Kasumi-1 (cell line): ENCODE measurements around the gene CDNF.
"Not testable (repeated sequence)": the region's sequence is repeated elsewhere in the genome, so short reads cannot be mapped to it uniquely, and the experiment has no call there.

Source experiments
- DNase-seq, 2 experiments: peaks; one replicate each; lab custom pipeline; 2025; lab: John Stamatoyannopoulos, UW

CDNF gene

DNA sequence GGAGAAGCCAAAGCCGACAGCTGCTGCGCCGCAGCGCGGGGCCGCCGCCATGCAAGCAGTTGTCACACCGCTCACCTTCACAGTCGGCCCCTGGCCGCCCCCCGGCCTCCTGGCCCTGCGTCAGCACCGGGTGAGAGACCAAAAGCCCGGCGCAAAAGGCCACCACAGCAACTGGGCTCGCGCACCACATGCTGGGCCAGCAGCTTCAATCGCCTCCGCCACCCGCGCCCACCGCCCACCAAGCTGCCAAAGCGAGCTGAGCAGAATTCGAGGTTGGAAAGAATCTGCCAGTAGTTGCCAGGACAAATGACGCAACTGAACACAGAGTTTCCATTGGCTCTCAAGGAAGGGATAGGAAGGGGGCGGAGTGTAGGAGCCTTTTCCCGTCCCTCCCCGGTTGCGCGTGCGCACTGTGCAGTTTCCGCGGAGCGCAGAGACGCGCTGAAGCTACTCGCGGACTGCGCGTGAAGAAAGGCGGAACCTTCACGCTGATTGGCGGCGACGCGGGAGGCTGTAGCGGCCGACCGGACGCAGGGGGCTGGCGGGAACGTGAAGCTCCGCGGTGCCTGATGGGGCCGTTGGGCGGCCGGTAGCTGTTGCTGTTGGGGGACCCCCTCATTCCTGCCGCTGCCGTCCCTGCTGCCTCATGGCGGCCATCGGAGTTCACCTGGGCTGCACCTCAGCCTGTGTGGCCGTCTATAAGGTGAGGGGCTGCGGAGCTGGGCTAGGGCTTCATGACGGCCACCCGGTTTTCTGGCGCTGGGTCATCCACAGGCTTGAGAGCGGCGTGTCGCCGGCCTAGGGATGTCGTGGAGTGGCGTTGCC lies at the start of gene CDNF, which contains the start of the genes HSPA14 and MSANTD7:
TSS of gene CDNF (minus strand) at position 281 of the 825 bp plus-strand sequence. CDS start at position 190, 91 bp downstream.
TSS of gene HSPA14 (plus strand) at position 550 of the 825 bp plus-strand sequence. CDS start at position 647, 97 bp downstream.
TSS of gene MSANTD7 (plus strand) at position 550 of the 825 bp plus-strand sequence. CDS start 3,979 bp downstream, outside the sequence.
- DNase-seq: peak; percentile 100

DNA sequence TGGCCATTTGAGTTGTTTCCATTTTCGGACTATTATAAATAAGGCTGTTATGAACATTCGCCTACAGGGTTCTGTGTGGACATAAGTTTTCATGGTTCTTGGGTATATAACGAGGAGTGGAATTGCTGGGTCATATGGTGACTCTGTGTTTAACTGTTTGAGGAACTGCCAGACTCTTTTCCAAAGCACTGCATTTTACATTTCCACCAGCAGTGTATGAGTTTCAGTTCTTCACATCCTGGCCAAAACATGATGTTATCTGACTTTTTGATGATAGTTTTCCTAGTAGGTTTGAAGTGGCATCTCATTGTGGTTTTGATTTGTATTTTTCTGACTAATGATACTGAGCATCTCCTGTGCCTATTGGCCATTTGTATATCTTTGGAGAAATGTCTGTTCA lies 46.2 kb upstream of the CDNF start:
- DNase-seq: peak in 1 of 2 experiments; percentile 27

DNA sequence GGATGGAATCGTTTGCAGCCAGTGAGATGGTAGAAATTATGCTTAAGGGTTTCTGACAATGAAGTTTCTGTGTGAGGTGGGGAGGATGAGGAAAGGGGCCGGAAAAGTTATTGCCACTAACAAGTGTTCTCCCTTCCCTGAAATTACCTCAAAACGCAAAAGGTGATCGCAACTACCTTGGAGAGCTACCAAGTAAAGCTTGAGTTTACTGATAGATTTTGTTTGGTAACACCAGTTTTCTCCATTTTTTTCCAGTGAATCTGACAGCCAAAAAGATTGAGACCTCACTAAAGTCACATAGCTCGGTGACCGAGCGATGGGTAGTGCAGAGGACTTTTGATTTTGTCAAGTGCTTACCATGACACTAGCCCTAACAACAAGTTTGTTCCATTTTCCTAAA lies 42.4 kb upstream of the CDNF start:
- peak in 1 of 2 experiments; percentile 58 for DNase-seq

DNA sequence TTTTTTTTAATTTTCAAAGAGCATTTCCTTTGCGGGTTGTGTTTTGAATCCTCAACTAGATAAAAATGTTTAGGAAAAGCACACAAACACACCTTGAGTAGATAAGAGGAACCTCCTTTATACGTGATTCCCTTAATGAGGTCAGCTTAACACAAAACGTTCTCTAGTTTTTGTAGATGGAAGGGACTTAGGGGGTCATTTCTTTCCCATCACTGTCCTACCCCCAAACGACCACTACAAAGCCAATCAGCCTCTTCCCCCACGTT lies 42.0 kb upstream of the CDNF start:
- peak; percentile 44 to 58 for DNase-seq

DNA sequence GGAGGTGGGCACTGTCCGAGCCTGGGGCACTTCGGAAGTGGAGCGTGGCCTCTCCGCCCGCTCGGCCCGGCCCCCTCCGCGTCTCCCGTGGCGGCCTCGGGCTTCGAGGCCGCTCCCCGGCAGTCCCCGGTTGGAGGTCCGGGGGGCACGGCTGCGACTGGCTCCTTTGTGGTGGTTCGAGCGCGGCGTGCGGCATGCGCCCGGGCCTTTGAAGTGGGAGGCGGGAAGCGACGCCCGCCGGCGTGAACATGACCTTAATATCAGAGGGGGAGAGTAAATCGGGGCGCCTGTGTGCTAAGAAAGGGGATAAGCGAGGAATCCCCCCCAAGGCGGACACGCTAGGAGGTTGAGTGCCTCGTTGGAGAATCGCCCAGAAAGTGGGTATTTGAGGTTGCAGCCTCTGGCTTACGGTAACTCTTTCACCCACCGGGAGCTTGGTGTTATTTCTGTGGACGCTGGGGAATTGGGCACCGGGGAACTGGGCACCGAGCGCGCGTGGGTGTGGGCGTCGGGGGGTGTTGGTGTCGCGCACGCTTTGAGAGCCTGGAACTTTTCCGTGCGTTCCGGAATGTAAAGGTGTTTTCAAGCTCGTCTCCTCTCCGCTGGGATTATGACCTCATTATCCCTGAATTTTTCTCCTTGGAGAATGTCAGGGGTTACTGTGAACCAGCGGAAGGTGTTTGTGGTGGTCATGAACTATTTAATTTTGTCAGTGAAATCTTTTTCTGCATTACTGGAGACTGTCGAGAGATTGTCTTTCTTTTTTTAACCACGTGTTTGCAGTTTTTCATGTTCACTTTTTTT lies 41.5 kb upstream of the CDNF start:
- DNase-seq: peak; percentile 27 to 43

DNA sequence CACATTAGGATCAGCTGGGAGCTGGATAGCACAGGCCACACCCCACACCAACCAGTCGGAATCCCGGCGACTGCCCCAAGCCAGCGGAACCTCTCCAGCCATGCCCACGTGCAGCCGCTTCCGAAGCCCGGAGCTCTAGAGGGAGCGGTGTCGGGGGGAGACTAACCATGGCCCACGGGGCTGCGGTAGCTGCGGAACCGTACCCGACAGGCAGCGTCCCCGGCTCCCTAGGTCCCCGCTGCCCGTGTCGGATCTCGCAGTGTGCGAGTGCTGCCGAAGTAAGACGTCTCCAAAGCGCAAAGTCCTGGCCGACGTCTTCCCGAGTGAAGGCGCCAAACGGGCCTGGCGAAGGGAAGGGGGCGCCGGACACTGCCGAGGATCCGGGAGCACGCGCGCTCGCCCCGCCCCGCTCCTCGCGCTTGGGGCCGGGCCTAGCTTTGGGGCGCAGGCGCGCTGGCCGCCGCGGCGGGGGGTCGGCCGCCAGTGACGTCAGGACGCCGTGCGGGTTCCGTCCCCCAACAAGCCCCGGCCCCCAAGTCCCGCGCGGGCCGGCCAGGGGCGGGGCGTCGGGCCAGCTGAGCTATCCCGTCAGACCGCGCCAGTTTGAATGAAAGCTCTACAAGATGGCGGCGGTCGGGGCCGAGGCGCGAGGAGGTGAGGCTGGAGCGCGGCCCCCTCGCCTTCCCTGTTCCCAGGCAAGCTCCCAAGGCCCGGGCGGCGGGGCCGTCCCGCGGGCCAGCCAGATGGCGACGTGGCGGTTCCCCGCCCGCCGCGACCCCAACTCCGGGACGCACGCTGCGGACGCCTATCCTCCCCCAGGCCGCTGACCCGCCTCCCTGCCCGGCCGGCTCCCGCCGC lies 40.7 kb upstream of the CDNF start, which contains the start of gene SUV39H2:
TSS of gene SUV39H2 (plus strand) at position 601 of the 858 bp plus-strand sequence. CDS start at position 624, 23 bp downstream.
- peak; percentile 92 to 96 for DNase-seq

DNA sequence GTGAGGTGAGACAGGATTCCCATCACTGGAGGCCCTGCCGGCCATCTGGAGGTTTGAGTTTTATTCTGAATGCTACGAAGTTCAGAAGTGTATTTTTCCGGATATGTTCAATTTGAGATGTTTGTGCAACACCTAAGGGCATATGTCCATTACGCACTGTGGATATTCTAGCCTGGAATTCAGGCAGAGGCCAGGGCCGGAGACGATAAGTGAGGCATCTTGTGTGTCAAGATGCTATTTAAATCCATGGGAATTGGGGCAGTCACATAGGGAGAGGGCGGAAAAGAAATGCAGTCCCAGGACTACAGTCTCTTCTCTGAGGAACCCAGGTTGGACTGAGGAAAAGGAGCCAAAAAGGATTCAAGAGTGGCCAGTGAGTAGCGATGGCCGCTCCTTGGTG lies 38.9 kb upstream of the CDNF start:
- DNase-seq: no peak

DNA sequence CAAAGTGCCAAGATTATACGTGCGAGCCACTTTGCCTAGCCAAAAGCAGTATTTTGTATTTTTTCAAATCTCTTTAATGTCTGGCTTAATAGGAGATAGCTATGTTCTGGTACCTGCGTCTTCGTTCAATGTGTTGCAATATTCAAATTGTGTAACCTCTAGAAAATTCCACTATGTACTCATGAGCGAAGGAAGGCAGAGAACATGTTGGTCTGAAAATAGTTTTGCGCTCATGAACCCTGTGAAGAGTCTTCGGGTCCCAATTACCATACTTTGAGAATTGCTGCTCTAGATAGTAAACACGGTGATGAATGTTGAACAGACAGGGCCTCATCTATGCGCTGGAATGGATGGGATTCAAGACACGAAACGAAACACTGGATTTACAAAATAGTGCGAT lies 38.1 kb upstream of the CDNF start:
- no peak for DNase-seq

DNA sequence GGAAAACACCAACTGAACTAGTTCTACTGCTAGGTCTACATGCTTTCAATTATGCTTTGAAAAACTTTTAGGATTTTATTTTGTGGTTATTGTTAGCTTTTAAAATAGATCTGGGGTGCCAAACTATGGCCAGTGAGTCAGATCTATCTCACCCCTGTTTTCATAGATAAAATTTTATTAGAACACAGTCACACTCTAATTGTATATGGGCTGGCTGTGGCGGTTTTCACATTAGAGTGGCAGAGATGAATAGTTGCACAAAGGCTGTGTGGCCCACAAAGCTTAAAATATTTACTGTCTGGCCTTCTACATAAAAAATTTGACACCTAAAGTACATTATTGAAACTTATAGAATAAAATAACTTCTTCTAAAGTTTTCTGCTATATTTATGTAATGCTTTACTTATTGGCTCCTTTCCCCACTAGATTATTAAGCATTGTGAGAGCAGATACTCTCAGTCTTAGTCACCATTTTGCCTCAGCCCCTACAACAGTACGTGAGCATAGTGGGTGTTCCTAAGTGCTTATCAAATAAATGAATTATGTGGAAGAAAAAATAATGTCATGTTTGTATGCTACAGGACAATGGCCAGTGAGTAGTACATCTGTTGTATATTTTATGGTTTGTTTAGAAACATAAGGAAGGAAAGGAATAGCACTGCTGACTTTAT lies 35.4 kb upstream of the CDNF start:
- DNase-seq: no peak

DNA sequence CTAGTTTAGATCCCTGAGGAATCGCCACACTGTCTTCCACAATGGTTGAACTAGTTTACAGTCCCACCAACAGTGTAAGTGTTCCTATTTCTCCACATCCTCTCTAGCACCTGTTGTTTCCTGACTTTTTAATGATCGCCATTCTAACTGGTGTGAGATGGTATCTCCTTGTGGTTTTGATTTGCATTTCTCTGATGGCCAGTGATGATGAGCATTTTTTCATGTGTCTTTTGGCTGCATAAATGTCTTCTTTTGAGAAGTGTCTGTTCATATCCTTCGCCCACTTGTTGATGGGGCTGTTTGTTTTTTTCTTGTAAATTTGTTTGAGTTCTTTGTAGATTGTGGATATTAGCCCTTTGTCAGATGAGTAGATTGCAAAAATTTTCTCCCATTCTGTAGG lies 27.0 kb upstream of the CDNF start:
- not testable (repeated sequence) for DNase-seq

DNA sequence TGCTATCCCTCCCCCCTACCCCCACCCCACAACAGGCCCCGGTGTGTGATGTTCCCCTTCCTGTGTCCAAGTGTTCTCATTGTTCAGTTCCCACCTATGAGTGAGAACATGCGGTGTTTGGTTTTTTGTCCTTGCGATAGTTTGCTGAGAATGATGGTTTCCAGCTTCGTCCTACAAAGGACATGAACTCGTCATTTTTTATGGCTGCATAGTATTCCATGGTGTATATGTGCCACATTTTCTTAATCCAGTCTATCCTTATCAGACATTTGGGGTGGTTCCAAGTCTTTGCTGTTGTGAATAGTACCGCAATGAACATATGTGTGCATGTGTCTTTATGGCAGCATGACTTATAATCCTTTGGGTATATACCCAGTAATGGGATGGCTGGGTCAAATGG lies 26.6 kb upstream of the CDNF start:
- DNase-seq: not testable (repeated sequence)

DNA sequence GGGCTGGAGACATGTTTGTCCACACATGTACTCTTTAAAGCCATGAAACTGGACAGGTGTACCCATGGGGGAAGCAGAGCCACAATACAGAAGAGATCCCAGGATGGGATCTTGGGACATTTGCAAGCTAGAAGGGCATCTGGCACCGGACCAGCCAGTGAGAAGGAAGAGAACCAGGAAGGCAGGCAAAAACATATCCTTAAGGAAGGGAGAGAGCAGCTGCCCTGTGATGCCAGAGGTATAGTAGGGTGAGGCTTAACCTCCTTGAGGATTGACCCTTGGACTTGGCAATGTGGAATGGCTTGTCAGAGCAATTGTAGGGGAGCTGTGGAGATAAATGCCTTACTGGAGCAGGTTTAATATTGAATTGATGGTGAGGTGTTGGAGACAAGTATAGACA lies 23.0 kb upstream of the CDNF start:
- no peak for DNase-seq

DNA sequence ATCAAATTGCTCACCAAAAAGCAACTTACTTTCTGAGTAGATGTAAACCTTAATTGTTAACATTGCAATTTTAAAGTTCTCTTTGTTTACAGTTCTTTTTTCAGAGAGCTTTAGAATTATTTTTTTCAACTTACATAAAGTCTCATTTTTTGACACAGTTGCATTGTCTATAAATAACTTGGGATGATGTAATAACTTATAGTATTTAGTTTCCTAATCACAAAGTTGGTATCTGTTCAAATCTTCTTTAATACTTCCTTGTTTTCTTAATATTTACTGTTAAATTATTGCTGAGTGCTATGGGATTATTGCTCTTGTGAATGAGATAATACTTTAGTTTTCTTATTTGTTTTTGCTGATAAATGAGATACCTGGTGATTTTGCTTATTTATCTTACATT lies 21.9 kb upstream of the CDNF start:
- no peak for DNase-seq

DNA sequence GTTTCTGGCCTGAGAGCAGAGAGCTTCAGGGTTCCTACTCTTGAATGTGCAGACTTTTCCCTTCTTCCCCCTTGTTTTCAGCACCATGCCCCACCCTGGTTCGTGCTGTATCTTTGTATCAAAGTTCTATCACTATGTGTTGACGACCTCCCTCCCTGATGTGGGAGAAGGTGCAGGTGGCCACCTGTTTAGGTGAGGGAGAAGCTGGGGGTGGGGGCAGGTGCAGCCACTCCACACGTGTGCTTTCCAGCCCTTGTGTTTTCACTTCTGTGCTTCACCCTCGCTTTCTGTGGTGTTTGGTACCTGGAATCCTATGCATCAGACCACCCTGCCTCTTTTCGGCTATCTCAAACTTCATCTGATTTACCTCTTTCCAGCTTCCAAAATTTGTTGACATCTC lies 21.2 kb upstream of the CDNF start:
- DNase-seq: no peak

DNA sequence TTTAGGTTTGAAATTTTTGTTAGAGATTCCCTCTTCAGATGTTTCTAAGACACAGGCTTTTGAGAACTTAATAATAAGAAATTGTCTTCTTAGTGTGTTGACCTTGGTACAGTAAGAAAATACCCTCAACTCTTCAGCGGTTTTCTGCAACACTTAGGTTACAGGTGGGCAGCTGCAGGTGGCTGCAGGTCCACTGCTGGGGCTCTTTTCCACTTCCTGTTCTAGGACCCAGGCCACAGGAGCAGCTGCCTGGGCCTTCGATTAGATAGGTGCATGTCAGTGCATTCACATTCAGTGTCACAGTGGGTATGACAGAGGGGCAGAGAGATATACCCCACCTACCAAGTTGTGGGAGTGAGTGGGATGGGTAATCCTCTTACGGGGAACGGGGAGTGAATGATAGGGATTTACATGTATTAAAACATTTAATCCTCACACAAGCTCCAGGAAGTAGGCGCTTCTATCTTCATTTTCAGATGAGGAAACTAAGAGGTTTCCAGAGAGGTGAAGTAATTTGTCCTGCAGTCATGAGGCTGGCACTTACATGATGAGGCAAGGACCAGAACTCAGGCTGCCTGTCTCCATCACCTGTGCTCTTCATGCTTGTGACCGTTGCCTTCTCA lies 20.6 kb upstream of the CDNF start:
- no peak for DNase-seq

DNA sequence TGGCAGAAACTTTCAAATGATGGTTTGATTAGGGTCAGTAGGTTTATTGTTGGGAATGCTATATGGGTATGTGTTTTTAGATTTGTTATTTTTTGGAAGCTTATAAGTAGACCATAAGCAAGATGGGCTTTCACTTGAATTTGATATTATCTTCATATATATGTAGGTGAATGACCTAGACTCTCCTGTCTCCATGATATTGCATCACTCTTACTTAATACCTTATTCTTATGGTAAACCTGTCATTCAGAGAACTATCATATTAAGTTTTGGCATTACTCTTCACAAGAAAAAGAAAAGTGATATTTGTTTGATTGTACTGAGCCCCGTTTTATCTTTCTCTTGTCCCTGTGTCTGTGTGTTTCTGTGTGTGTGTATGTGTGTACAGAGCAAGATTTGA lies 17.6 kb upstream of the CDNF start:
- DNase-seq: no peak

DNA sequence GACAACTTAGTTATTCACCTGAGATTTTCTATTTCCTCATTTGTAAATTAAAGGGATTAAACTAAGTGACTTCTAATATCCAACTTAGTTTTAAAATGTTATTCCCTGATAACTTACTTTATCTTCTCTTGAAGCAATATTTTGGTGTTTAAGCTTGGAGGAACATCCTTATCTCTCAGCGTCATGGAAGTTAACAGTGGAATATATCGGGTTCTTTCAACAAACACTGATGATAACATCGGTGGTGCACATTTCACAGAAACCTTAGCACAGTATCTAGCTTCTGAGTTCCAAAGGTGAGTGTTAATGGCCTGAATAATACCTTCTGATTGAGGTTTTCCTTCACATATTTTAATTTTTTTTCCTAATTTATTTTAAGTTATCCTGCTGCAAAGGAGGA lies 14.4 kb upstream of the CDNF start:
- DNase-seq: no peak

DNA sequence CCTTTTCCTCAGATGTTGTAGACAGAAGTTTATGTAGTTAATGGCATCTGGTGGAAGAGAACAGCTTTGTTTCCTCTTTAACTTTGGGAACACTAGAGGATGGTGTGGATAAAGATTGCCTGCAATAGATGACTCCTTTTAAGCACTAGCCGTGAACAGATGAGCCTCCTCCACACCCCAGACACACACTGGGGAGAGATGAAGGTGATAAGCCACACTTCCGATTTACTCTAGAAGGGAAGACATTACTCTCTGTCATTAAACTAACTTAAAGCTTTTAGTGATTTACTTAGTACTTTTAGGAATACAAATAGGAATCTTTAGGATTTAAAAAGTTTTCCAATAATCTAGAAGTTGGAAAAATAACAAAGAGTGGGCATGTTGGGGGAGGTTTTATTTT lies 7.1 kb upstream of the CDNF start:
- no peak for DNase-seq

DNA sequence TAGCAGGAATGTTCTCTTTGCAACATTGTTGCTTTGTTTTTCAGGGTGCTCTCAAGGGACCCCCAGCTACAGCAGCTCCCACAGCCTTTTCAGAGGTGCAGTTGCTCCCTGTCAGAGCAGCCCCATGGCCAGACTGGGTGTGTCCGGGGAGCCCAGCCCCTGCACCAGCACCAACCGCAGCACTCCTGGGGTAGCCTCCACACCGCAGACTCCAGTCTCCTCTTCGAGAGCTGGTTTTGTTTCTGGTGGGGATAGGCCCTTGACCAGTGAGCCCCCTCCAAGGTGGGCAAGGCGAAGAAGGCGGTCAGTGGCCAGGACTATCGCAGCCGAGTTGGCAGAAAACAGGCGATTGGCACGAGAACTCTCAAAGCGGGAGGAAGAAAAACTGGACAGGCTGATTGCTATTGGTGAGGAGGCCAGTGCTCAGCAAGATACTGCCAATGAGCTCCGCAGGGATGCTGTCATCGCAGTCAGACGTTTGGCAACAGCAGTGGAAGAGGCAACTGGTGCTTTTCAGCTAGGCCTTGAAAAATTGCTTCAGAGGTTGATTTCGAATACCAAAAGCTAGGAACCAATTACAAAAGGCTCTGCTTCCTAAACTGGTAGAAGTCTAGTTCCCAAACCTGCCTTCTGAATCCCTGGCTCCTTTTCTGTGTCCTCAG lies 5.6 kb upstream of the CDNF start:
- DNase-seq: no peak

DNA sequence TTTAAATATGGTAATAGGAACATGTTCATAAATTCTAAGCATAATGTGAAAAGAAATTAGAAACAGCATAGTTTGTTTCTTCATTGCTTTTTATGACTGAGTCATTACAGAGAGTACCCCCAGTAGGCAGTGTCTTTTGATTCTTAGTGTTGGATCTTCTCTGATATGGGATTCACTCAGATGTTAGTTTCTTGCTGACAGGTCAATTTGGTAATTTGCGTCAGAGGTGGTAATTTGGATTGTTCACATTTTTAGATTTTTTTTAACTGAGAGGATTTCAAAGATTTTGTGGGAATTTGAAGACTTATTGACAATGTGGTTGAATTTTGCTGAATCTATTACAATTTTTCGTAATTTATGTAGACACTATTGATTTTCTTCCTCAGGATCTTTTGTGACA lies 2.3 kb upstream of the CDNF start:
- no peak for DNase-seq

DNA sequence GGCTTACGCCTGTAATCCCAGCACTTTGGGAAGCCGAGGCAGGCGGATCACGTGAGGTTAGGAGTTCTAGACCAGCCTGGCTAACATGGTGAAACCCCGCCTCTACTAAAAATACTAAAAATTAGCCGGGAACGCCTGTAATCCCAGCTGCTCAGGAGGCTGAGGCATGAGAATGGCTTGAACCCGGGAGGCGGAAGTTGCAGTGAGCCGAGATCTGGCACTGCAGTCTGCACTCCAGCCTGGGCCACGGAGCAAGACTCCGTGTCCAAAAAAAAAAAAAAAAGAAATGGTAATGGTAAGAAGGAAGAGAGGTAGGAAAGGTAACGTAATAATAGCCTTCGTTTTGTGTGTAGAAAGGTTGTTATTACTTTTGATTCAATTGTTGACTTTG lies 1.5 kb upstream of the CDNF start:
- peak in 1 of 2 experiments; percentile 25 for DNase-seq
